PFSK-1 (cell line): Measurements from ENCODE around the gene UBE2L3.

Experiments
- FOXP2 ChIP-seq: optimal IDR thresholded peaks from 2 replicates; pipeline ENCODE3; 2011; ENCODE audit warnings: borderline replicate concordance, control low read depth, inconsistent platforms; ENCODE audit not compliant: insufficient read depth; ENCODE audit errors: extremely low read length, extremely low read depth
- POLR2AphosphoS5 ChIP-seq: IDR thresholded peaks from 2 replicates; pipeline ENCODE4 v1.6.1; 2012; ENCODE audit warnings: low read depth, mild to moderate bottlenecking, control low read depth, low read length, moderate library complexity
- REST ChIP-seq, 2 experiments: IDR thresholded peaks; 2 replicates each; pipeline versions ENCODE4 v1.6.1 to v1.8.0; 2011 to 2012; ENCODE audit warnings: low read depth in 2 of 2, low read length in 2 of 2, control low read depth in 1 of 2, inconsistent platforms in 1 of 2, mild to moderate bottlenecking in 1 of 2, moderate library complexity in 1 of 2; ENCODE audit not compliant: insufficient read depth in 1 of 2
- SIN3A ChIP-seq: IDR thresholded peaks from 2 replicates; pipeline ENCODE4 v1.6.1; 2012; ENCODE audit warnings: mild to moderate bottlenecking, low read length, moderate library complexity, borderline replicate concordance; ENCODE audit not compliant: insufficient read depth
- TAF1 ChIP-seq: IDR thresholded peaks from 2 replicates; pipeline ENCODE4 v1.6.1; 2012; ENCODE audit warnings: low read length, control low read depth, borderline replicate concordance; ENCODE audit not compliant: insufficient read depth

The UBE2L3 gene

GRCh38 chr22:21635771-21636510 is 68.4 kb downstream of the UBE2L3 start:
- TF ChIP-seq TAF1 (no peak), SIN3A (no peak), POLR2AphosphoS5 (no peak), FOXP2 (no peak), REST (IDR thresholded peaks at IDR 0.05; ENCODE audit: insufficient read depth in 1 of 2, low read depth in 2 of 2, low read length in 2 of 2) (no peak)

- TF ChIP-seq POLR2AphosphoS5 (no peak), TAF1 (no peak), FOXP2 (no peak), REST (IDR thresholded peaks at IDR 0.05; ENCODE audit: insufficient read depth in 1 of 2, low read depth in 2 of 2, low read length in 2 of 2) (no peak), SIN3A (no peak)
Observed at GRCh38 chr22:21636629-21637218, 69.2 kb downstream of the UBE2L3 start.

- TF ChIP-seq REST (IDR thresholded peaks at IDR 0.05; ENCODE audit: insufficient read depth in 1 of 2, low read depth in 2 of 2, low read length in 2 of 2): no peak
- TF ChIP-seq SIN3A: no peak
- TF ChIP-seq FOXP2: no peak
- TF ChIP-seq TAF1: no peak
- TF ChIP-seq POLR2AphosphoS5: no peak
Observed at GRCh38 chr22:21639359-21639758, 71.8 kb downstream of the UBE2L3 start.

- TF ChIP-seq REST (IDR thresholded peaks at IDR 0.05; ENCODE audit: insufficient read depth in 1 of 2, low read depth in 2 of 2, low read length in 2 of 2) (no peak), FOXP2 (no peak), POLR2AphosphoS5 (no peak), SIN3A (no peak), TAF1 (no peak)
Observed at GRCh38 chr22:21640810-21641209, 73.3 kb downstream of the UBE2L3 start.
